ENCODE data around the gene CNTNAP5.

The CNTNAP5 gene

DNA sequence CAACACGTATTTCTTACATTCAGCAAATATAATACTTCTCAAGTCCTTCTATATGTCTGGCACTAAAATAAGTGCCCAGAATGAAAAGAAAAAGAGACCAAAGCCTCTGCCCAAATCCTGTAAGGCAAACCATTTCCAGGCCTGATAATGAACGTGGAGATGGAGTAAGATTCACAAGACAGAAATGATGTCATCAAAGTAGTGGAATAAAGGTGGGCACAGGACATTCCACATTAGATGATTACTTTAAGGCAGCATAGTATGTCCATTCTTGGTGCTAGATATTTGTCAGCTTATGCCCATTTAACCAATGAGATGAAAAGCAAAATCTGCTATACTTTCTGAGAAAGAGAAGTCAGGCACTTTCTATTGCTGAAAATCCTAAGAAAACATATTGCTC is 38.5 kb downstream of the CNTNAP5 start:
- no peak for TF ChIP-seq ISL1 (CRISPR knock-in tag; IDR thresholded peaks at IDR 0.05)
- TF ChIP-seq PPARA (CRISPR knock-in tag; IDR thresholded peaks at IDR 0.05; ENCODE audit: borderline replicate concordance): no peak
- no peak for TF ChIP-seq ZC3H10 (CRISPR knock-in tag; IDR thresholded peaks at IDR 0.05)
- TF ChIP-seq ZFP3 (CRISPR knock-in tag; IDR thresholded peaks at IDR 0.05): no peak
- no peak for TF ChIP-seq GLIS3 (CRISPR knock-in tag; IDR thresholded peaks at IDR 0.05)
- no peak for TF ChIP-seq BACH2 (CRISPR knock-in tag; IDR thresholded peaks at IDR 0.05; ENCODE audit: borderline replicate concordance)
- TF ChIP-seq SNAI2 (CRISPR knock-in tag; IDR thresholded peaks at IDR 0.05): no peak
- TF ChIP-seq CSDC2 (CRISPR knock-in tag; IDR thresholded peaks at IDR 0.05): no peak
- no peak for TF ChIP-seq OSR1 (CRISPR knock-in tag; IDR thresholded peaks at IDR 0.05)
- no peak for TF ChIP-seq ARNTL (CRISPR knock-in tag; IDR thresholded peaks at IDR 0.05; ENCODE audit: borderline replicate concordance, low read depth)
- no peak for TF ChIP-seq ZFP30 (CRISPR knock-in tag; IDR thresholded peaks at IDR 0.05)
- TF ChIP-seq, protein P1, sequence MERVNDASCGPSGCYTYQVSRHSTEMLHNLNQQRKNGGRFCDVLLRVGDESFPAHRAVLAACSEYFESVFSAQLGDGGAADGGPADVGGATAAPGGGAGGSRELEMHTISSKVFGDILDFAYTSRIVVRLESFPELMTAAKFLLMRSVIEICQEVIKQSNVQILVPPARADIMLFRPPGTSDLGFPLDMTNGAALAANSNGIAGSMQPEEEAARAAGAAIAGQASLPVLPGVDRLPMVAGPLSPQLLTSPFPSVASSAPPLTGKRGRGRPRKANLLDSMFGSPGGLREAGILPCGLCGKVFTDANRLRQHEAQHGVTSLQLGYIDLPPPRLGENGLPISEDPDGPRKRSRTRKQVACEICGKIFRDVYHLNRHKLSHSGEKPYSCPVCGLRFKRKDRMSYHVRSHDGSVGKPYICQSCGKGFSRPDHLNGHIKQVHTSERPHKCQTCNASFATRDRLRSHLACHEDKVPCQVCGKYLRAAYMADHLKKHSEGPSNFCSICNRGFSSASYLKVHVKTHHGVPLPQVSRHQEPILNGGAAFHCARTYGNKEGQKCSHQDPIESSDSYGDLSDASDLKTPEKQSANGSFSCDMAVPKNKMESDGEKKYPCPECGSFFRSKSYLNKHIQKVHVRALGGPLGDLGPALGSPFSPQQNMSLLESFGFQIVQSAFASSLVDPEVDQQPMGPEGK (CRISPR knock-in tag; IDR thresholded peaks at IDR 0.05; ENCODE audit: borderline replicate concordance): no peak
- TF ChIP-seq ZNF565 (CRISPR knock-in tag; conservative IDR thresholded peaks at IDR 0.05; ENCODE audit: low read depth): no peak
- TF ChIP-seq TOX (CRISPR knock-in tag; IDR thresholded peaks at IDR 0.05; ENCODE audit: borderline replicate concordance): no peak
- no peak for TF ChIP-seq ZNF8 (CRISPR knock-in tag; IDR thresholded peaks at IDR 0.05)
- no peak for TF ChIP-seq RARB (CRISPR knock-in tag; IDR thresholded peaks at IDR 0.05)
- no peak for TF ChIP-seq ESRRG (CRISPR knock-in tag; IDR thresholded peaks at IDR 0.05)
- ATAC-seq: no peak

DNA sequence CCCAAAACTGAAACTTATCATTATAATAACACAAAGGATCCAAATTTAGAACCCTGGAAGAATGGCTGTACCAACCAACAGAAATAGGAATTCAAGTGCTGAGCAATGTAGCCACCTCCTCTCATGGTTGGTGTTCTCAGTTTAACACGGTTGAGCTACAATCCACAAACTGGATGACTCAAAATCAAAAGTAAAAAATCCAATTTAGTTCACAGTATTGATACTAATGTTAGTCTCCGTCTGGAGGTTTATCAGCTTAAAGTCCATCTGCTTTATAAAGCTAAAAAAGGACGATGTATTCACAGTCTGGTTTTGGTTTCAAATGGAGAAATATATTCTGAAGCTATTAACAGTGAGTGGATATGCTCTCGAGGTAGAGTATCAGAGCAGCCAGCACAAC is 40.5 kb downstream of the CNTNAP5 start:
- TF ChIP-seq CSDC2 (CRISPR knock-in tag; IDR thresholded peaks at IDR 0.05) (no peak), TCF4 (CRISPR knock-in tag; IDR thresholded peaks at IDR 0.05; ENCODE audit: borderline replicate concordance) (no peak), OSR1 (CRISPR knock-in tag; IDR thresholded peaks at IDR 0.05) (no peak), ZFP30 (CRISPR knock-in tag; IDR thresholded peaks at IDR 0.05) (no peak), TOX (CRISPR knock-in tag; IDR thresholded peaks at IDR 0.05; ENCODE audit: borderline replicate concordance) (no peak), ARNTL (CRISPR knock-in tag; IDR thresholded peaks at IDR 0.05; ENCODE audit: borderline replicate concordance, low read depth) (no peak), PPARA (CRISPR knock-in tag; IDR thresholded peaks at IDR 0.05; ENCODE audit: borderline replicate concordance) (no peak), BACH2 (CRISPR knock-in tag; IDR thresholded peaks at IDR 0.05; ENCODE audit: borderline replicate concordance) (no peak), ZC3H10 (CRISPR knock-in tag; IDR thresholded peaks at IDR 0.05) (no peak), ISL1 (CRISPR knock-in tag; IDR thresholded peaks at IDR 0.05) (no peak), RARB (CRISPR knock-in tag; IDR thresholded peaks at IDR 0.05) (no peak), GLIS3 (CRISPR knock-in tag; IDR thresholded peaks at IDR 0.05) (no peak), ZNF8 (CRISPR knock-in tag; IDR thresholded peaks at IDR 0.05) (no peak), ESRRG (CRISPR knock-in tag; IDR thresholded peaks at IDR 0.05) (no peak)
- TF ChIP-seq, protein P2, sequence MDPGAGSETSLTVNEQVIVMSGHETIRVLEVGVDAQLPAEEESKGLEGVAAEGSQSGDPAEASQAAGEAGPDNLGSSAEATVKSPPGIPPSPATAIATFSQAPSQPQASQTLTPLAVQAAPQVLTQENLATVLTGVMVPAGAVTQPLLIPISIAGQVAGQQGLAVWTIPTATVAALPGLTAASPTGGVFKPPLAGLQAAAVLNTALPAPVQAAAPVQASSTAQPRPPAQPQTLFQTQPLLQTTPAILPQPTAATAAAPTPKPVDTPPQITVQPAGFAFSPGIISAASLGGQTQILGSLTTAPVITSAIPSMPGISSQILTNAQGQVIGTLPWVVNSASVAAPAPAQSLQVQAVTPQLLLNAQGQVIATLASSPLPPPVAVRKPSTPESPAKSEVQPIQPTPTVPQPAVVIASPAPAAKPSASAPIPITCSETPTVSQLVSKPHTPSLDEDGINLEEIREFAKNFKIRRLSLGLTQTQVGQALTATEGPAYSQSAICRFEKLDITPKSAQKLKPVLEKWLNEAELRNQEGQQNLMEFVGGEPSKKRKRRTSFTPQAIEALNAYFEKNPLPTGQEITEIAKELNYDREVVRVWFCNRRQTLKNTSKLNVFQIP (CRISPR knock-in tag; IDR thresholded peaks at IDR 0.05; ENCODE audit: borderline replicate concordance, low read depth): no peak
- TF ChIP-seq, protein P3, sequence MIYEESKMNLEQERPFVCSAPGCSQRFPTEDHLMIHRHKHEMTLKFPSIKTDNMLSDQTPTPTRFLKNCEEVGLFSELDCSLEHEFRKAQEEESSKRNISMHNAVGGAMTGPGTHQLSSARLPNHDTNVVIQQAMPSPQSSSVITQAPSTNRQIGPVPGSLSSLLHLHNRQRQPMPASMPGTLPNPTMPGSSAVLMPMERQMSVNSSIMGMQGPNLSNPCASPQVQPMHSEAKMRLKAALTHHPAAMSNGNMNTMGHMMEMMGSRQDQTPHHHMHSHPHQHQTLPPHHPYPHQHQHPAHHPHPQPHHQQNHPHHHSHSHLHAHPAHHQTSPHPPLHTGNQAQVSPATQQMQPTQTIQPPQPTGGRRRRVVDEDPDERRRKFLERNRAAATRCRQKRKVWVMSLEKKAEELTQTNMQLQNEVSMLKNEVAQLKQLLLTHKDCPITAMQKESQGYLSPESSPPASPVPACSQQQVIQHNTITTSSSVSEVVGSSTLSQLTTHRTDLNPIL (CRISPR knock-in tag; IDR thresholded peaks at IDR 0.05; ENCODE audit: low read depth): no peak
- TF ChIP-seq, protein P4, sequence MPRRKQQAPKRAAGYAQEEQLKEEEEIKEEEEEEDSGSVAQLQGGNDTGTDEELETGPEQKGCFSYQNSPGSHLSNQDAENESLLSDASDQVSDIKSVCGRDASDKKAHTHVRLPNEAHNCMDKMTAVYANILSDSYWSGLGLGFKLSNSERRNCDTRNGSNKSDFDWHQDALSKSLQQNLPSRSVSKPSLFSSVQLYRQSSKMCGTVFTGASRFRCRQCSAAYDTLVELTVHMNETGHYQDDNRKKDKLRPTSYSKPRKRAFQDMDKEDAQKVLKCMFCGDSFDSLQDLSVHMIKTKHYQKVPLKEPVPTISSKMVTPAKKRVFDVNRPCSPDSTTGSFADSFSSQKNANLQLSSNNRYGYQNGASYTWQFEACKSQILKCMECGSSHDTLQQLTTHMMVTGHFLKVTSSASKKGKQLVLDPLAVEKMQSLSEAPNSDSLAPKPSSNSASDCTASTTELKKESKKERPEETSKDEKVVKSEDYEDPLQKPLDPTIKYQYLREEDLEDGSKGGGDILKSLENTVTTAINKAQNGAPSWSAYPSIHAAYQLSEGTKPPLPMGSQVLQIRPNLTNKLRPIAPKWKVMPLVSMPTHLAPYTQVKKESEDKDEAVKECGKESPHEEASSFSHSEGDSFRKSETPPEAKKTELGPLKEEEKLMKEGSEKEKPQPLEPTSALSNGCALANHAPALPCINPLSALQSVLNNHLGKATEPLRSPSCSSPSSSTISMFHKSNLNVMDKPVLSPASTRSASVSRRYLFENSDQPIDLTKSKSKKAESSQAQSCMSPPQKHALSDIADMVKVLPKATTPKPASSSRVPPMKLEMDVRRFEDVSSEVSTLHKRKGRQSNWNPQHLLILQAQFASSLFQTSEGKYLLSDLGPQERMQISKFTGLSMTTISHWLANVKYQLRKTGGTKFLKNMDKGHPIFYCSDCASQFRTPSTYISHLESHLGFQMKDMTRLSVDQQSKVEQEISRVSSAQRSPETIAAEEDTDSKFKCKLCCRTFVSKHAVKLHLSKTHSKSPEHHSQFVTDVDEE (CRISPR knock-in tag; IDR thresholded peaks at IDR 0.05): no peak
- TF ChIP-seq, protein P5, sequence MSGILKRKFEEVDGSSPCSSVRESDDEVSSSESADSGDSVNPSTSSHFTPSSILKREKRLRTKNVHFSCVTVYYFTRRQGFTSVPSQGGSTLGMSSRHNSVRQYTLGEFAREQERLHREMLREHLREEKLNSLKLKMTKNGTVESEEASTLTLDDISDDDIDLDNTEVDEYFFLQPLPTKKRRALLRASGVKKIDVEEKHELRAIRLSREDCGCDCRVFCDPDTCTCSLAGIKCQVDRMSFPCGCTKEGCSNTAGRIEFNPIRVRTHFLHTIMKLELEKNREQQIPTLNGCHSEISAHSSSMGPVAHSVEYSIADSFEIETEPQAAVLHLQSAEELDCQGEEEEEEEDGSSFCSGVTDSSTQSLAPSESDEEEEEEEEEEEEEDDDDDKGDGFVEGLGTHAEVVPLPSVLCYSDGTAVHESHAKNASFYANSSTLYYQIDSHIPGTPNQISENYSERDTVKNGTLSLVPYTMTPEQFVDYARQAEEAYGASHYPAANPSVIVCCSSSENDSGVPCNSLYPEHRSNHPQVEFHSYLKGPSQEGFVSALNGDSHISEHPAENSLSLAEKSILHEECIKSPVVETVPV (CRISPR knock-in tag; IDR thresholded peaks at IDR 0.05): no peak
- TF ChIP-seq, protein P1 (CRISPR knock-in tag; IDR thresholded peaks at IDR 0.05; ENCODE audit: borderline replicate concordance): no peak
- no peak for ATAC-seq

All from SK-N-SH treated with all-trans-retinoic acid at 6 μM for 48 hours (cell line).